ENCODE results near the gene OPALIN. TPM values are rescaled to one million over a fixed set of nuclear protein-coding genes. Genes with fewer than 3 reads are reported as not detected.

Gene OPALIN
- not detected for polyA plus RNA-seq (2013, experiment 1 of 2)
- not detected for polyA plus RNA-seq (2013, experiment 2 of 2)

GRCh38 chr10:96358851-96359540, at the start of gene OPALIN:
TSS of gene OPALIN (minus strand) at chr10:96359002. CDS start at chr10:96358896, 106 bp downstream.
- Histone ChIP-seq H2AFZ (ENCODE audit: low read depth, low read length) (no peak within 1 kb of the TSS), H3K4ac (ENCODE audit: low read depth in 1 of 2, low read length in 2 of 2) (no peak within 1 kb of the TSS), H3K4me3 (ENCODE audit: insufficient read depth in 1 of 2, low read depth in 1 of 2, low read length in 2 of 2) (no peak within 1 kb of the TSS), H3K27ac (ENCODE audit: low read length, poor library complexity, severe bottlenecking) (no peak within 1 kb of the TSS), H4K8ac (ENCODE audit: low read length) (no peak within 1 kb of the TSS), H3K4me1 (ENCODE audit: control insufficient read depth, insufficient read depth, low read depth, low read length) (no peaks in the 10 kb centered on the region), H3K27me3 (ENCODE audit: control insufficient read depth in 1 of 2, insufficient read depth in 1 of 2, low read length in 2 of 2) (peaks cover 19 to 47% of the 10 kb centered on the region in 2 experiments), H2BK15ac (ENCODE audit: low read depth, poor library complexity, severe bottlenecking) (no peak within 1 kb of the TSS), H2BK12ac (ENCODE audit: low read length in 2 of 2) (no peak within 1 kb of the TSS), H3K79me1 (replicated peaks; ENCODE audit: low read length, poor library complexity, severe bottlenecking) (no peaks in the 10 kb centered on the region), H3K18ac (ENCODE audit: low read depth in 1 of 2, low read length in 2 of 2) (no peak within 1 kb of the TSS), H3K4me2 (ENCODE audit: low read length, poor library complexity, severe bottlenecking) (no peak within 1 kb of the TSS), H3K14ac (ENCODE audit: low read length in 2 of 2) (no peak within 1 kb of the TSS), H2BK5ac (ENCODE audit: low read depth, low read length, poor library complexity, severe bottlenecking) (no peak within 1 kb of the TSS), H3K9ac (ENCODE audit: low read length) (no peak within 1 kb of the TSS), H3K9me3 (ENCODE audit: control insufficient read depth, low read length) (no peaks in the 10 kb centered on the region), H3K23ac (ENCODE audit: low read length in 2 of 2) (no peak within 1 kb of the TSS), H2AK5ac (ENCODE audit: low read length, severe bottlenecking) (no peak within 1 kb of the TSS), H4K91ac (ENCODE audit: low read length) (no peak within 1 kb of the TSS), H2BK120ac (ENCODE audit: low read depth, low read length) (no peak within 1 kb of the TSS), H3K36me3 (ENCODE audit: control insufficient read depth in 1 of 2, insufficient read depth in 2 of 2, low read depth in 1 of 2, low read length in 2 of 2) (no peaks in the 10 kb centered on the region)
- WGBS, result 75% methylated on average over 6 of the region's 7 CpGs
- no peak for DNase-seq

- no peak overlapping the region for H4K8ac ChIP-seq (ENCODE audit: low read length)
- WGBS, result 53% methylated on average over 1 of the region's 1 CpG
- H2BK120ac ChIP-seq (ENCODE audit: low read depth, low read length), result no peak overlapping the region
- no peak overlapping the region for H2AFZ ChIP-seq (ENCODE audit: low read depth, low read length)
- no peak overlapping the region for H2AK5ac ChIP-seq (ENCODE audit: low read length, severe bottlenecking)
- no peak overlapping the region for H3K9ac ChIP-seq (ENCODE audit: low read length)
- DNase-seq, result no peak
- no peaks in the 10 kb centered on the region for H3K9me3 ChIP-seq (ENCODE audit: control insufficient read depth, low read length)
- H3K18ac ChIP-seq (ENCODE audit: low read depth in 1 of 2, low read length in 2 of 2), result no peak overlapping the region
- H3K79me1 ChIP-seq (replicated peaks; ENCODE audit: low read length, poor library complexity, severe bottlenecking), result no peaks in the 10 kb centered on the region
- H3K4ac ChIP-seq (ENCODE audit: low read depth in 1 of 2, low read length in 2 of 2), result no peak overlapping the region
- peaks cover 0 to 19% of the 10 kb centered on the region in 2 experiments for H3K36me3 ChIP-seq (ENCODE audit: control insufficient read depth in 1 of 2, insufficient read depth in 2 of 2, low read depth in 1 of 2, low read length in 2 of 2)
- no peak overlapping the region for H4K91ac ChIP-seq (ENCODE audit: low read length)
- no peak overlapping the region for H3K27ac ChIP-seq (ENCODE audit: low read length, poor library complexity, severe bottlenecking)
- no peak overlapping the region for H2BK5ac ChIP-seq (ENCODE audit: low read depth, low read length, poor library complexity, severe bottlenecking)
- peaks cover 13 to 82% of the 10 kb centered on the region in 2 experiments for H3K27me3 ChIP-seq (ENCODE audit: control insufficient read depth in 1 of 2, insufficient read depth in 1 of 2, low read length in 2 of 2)
- H2BK12ac ChIP-seq (ENCODE audit: low read length in 2 of 2), result no peak overlapping the region
- H3K14ac ChIP-seq (ENCODE audit: low read length in 2 of 2), result no peak overlapping the region
- H3K4me2 ChIP-seq (ENCODE audit: low read length, poor library complexity, severe bottlenecking), result no peak overlapping the region
- no peak overlapping the region for H3K23ac ChIP-seq (ENCODE audit: low read length in 2 of 2)
- H3K4me1 ChIP-seq (ENCODE audit: control insufficient read depth, insufficient read depth, low read depth, low read length), result peaks cover 2% of the 10 kb centered on the region
- H2BK15ac ChIP-seq (ENCODE audit: low read depth, poor library complexity, severe bottlenecking), result no peak overlapping the region
- H3K4me3 ChIP-seq (ENCODE audit: insufficient read depth in 1 of 2, low read depth in 1 of 2, low read length in 2 of 2), result no peak overlapping the region
Measured at GRCh38 chr10:96408201-96408600, 49.4 kb upstream of the OPALIN start.

- Histone ChIP-seq H3K23ac (ENCODE audit: low read length in 2 of 2) (no peak overlapping the region), H3K4me2 (ENCODE audit: low read length, poor library complexity, severe bottlenecking) (no peak overlapping the region), H3K36me3 (ENCODE audit: control insufficient read depth in 1 of 2, insufficient read depth in 2 of 2, low read depth in 1 of 2, low read length in 2 of 2) (peaks cover 0 to 19% of the 10 kb centered on the region in 2 experiments), H3K18ac (ENCODE audit: low read depth in 1 of 2, low read length in 2 of 2) (no peak overlapping the region), H2BK12ac (ENCODE audit: low read length in 2 of 2) (no peak overlapping the region), H3K79me1 (replicated peaks; ENCODE audit: low read length, poor library complexity, severe bottlenecking) (no peaks in the 10 kb centered on the region), H3K4me1 (ENCODE audit: control insufficient read depth, insufficient read depth, low read depth, low read length) (no peaks in the 10 kb centered on the region), H3K14ac (ENCODE audit: low read length in 2 of 2) (no peak overlapping the region), H3K27ac (ENCODE audit: low read length, poor library complexity, severe bottlenecking) (no peak overlapping the region), H2BK15ac (ENCODE audit: low read depth, poor library complexity, severe bottlenecking) (no peak overlapping the region), H4K8ac (ENCODE audit: low read length) (no peak overlapping the region), H3K4me3 (ENCODE audit: insufficient read depth in 1 of 2, low read depth in 1 of 2, low read length in 2 of 2) (no peak overlapping the region), H3K9me3 (ENCODE audit: control insufficient read depth, low read length) (no peaks in the 10 kb centered on the region), H2BK5ac (ENCODE audit: low read depth, low read length, poor library complexity, severe bottlenecking) (no peak overlapping the region), H3K9ac (ENCODE audit: low read length) (no peak overlapping the region), H2AK5ac (ENCODE audit: low read length, severe bottlenecking) (no peak overlapping the region), H4K91ac (ENCODE audit: low read length) (no peak overlapping the region), H2AFZ (ENCODE audit: low read depth, low read length) (no peak overlapping the region), H3K4ac (ENCODE audit: low read depth in 1 of 2, low read length in 2 of 2) (no peak overlapping the region), H2BK120ac (ENCODE audit: low read depth, low read length) (no peak overlapping the region), H3K27me3 (ENCODE audit: control insufficient read depth in 1 of 2, insufficient read depth in 1 of 2, low read length in 2 of 2) (peaks cover 9 to 82% of the 10 kb centered on the region in 2 experiments)
- 92% methylated on average over 9 of the region's 15 CpGs for WGBS
- no peak for DNase-seq
Measured at GRCh38 chr10:96407560-96408069, 48.8 kb upstream of the OPALIN start.

GRCh38 chr10:96406091-96406490, 47.3 kb upstream of the OPALIN start:
- Histone ChIP-seq H2AK5ac (ENCODE audit: low read length, severe bottlenecking) (no peak overlapping the region), H3K9me3 (ENCODE audit: control insufficient read depth, low read length) (no peaks in the 10 kb centered on the region), H2AFZ (ENCODE audit: low read depth, low read length) (no peak overlapping the region), H2BK120ac (ENCODE audit: low read depth, low read length) (no peak overlapping the region), H3K18ac (ENCODE audit: low read depth in 1 of 2, low read length in 2 of 2) (no peak overlapping the region), H3K9ac (ENCODE audit: low read length) (no peak overlapping the region), H4K8ac (ENCODE audit: low read length) (no peak overlapping the region), H3K4ac (ENCODE audit: low read depth in 1 of 2, low read length in 2 of 2) (no peak overlapping the region), H2BK15ac (ENCODE audit: low read depth, poor library complexity, severe bottlenecking) (no peak overlapping the region), H3K4me1 (ENCODE audit: control insufficient read depth, insufficient read depth, low read depth, low read length) (no peaks in the 10 kb centered on the region), H3K36me3 (ENCODE audit: control insufficient read depth in 1 of 2, insufficient read depth in 2 of 2, low read depth in 1 of 2, low read length in 2 of 2) (peaks cover 0 to 19% of the 10 kb centered on the region in 2 experiments), H3K27ac (ENCODE audit: low read length, poor library complexity, severe bottlenecking) (no peak overlapping the region), H3K23ac (ENCODE audit: low read length in 2 of 2) (no peak overlapping the region), H3K14ac (ENCODE audit: low read length in 2 of 2) (no peak overlapping the region), H4K91ac (ENCODE audit: low read length) (no peak overlapping the region), H2BK5ac (ENCODE audit: low read depth, low read length, poor library complexity, severe bottlenecking) (no peak overlapping the region), H3K79me1 (replicated peaks; ENCODE audit: low read length, poor library complexity, severe bottlenecking) (no peaks in the 10 kb centered on the region), H3K4me2 (ENCODE audit: low read length, poor library complexity, severe bottlenecking) (no peak overlapping the region), H2BK12ac (ENCODE audit: low read length in 2 of 2) (no peak overlapping the region), H3K27me3 (ENCODE audit: control insufficient read depth in 1 of 2, insufficient read depth in 1 of 2, low read length in 2 of 2) (peaks cover 7 to 82% of the 10 kb centered on the region in 2 experiments), H3K4me3 (ENCODE audit: insufficient read depth in 1 of 2, low read depth in 1 of 2, low read length in 2 of 2) (no peak overlapping the region)
- no peak for DNase-seq
- 76% methylated on average over 5 of the region's 5 CpGs for WGBS

All from mesenchymal stem cell (in vitro differentiated cells and primary cell).